Gastroesophageal sphincter (tissue), 3 donors: ENCODE data around the gene KRT83.
"Not testable (repeated sequence)": the region's sequence is repeated elsewhere in the genome, so short reads cannot be mapped to it uniquely, and the experiment has no call there.

Source experiments
- POLR2AphosphoS5 ChIP-seq: sonication (generic); formaldehyde crosslinking; IDR thresholded peaks from one replicate; pipeline ENCODE4 v1.6.1; 2017; ENCODE audit warnings: antibody characterized with exemption
- TF ChIP-seq, protein P1 (sequence below), 4 experiments: fragments of 200-600 bp in 2 of 4; fragments of 450-650 bp in 2 of 4; sonication (generic) in 1 of 4; IDR thresholded peaks; one replicate each; pipeline ENCODE4 v1.5.1; 2017 to 2019; ENCODE audit warnings: antibody characterized with exemption in 4 of 4, mild to moderate bottlenecking in 2 of 4, moderate library complexity in 2 of 4

GRCh38 chr12:52287816-52288805 lies 33.1 kb downstream of the KRT83 start:
- TF ChIP-seq, protein P1, sequence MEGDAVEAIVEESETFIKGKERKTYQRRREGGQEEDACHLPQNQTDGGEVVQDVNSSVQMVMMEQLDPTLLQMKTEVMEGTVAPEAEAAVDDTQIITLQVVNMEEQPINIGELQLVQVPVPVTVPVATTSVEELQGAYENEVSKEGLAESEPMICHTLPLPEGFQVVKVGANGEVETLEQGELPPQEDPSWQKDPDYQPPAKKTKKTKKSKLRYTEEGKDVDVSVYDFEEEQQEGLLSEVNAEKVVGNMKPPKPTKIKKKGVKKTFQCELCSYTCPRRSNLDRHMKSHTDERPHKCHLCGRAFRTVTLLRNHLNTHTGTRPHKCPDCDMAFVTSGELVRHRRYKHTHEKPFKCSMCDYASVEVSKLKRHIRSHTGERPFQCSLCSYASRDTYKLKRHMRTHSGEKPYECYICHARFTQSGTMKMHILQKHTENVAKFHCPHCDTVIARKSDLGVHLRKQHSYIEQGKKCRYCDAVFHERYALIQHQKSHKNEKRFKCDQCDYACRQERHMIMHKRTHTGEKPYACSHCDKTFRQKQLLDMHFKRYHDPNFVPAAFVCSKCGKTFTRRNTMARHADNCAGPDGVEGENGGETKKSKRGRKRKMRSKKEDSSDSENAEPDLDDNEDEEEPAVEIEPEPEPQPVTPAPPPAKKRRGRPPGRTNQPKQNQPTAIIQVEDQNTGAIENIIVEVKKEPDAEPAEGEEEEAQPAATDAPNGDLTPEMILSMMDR (IDR thresholded peaks at IDR 0.05) = not testable (repeated sequence)
- not testable (repeated sequence) for TF ChIP-seq POLR2AphosphoS5
